ENCODE data around the gene KRT79.

Gene KRT79

GRCh38 chr12:52838609-52839435 lies 4.7 kb upstream of the KRT79 start:
- in situ Hi-C loops (cut with HindIII; ENCODE audit: low pct_ligation_motif_present, low pct_unique_long_range_greater_than_20kb, low sequenced_read_pairs), result no loop called here
- no peak for DNase-seq

DNA sequence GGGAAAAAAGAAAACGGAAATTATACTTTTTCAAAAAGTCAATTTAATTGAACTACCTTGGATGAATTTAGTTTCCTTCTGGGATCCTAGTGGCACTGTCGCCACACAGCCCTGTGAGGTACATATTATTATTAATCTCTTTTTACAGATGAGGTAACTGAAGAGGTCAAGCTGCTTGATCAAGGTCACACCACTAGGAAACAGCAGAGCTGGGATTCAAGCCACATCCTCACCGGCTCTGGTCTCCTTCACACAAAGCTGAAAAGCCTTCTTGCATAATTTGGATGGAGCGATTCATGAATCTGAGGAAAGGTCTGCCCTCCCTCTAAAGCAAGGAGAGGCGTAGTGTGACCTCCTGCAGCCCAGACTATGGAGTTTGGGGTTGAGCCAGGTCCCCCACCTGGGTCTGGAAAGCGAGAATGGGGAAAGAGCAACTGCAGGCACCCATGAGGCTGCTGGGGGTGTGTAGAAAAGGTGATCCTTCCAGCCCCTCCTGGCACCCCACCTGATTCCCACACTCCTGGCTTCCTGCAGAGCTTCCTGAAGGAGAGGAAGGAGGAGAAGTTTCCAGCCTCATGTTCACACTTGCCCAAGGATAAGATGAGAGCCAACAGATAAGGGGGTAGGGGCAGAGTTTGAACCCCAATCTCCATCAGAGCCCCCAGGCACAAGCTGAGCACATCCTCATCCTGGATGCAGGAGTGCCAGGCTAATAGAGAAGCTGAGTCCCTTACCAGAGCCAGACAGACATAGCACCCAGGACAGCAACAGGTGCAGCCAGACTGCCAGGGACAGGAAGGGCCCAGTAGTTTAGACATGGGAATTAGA lies 3.9 kb upstream of the KRT79 start:
- DNase-seq, result no peak
- in situ Hi-C loops (cut with HindIII; ENCODE audit: low pct_ligation_motif_present, low pct_unique_long_range_greater_than_20kb, low sequenced_read_pairs), result no loop called here

- DNase-seq, result peak; percentile 51
- in situ Hi-C loops (cut with HindIII; ENCODE audit: low pct_ligation_motif_present, low pct_unique_long_range_greater_than_20kb, low sequenced_read_pairs), result no loop called here
Observed at GRCh38 chr12:52837413-52837741, 3.3 kb upstream of the KRT79 start.

DNA sequence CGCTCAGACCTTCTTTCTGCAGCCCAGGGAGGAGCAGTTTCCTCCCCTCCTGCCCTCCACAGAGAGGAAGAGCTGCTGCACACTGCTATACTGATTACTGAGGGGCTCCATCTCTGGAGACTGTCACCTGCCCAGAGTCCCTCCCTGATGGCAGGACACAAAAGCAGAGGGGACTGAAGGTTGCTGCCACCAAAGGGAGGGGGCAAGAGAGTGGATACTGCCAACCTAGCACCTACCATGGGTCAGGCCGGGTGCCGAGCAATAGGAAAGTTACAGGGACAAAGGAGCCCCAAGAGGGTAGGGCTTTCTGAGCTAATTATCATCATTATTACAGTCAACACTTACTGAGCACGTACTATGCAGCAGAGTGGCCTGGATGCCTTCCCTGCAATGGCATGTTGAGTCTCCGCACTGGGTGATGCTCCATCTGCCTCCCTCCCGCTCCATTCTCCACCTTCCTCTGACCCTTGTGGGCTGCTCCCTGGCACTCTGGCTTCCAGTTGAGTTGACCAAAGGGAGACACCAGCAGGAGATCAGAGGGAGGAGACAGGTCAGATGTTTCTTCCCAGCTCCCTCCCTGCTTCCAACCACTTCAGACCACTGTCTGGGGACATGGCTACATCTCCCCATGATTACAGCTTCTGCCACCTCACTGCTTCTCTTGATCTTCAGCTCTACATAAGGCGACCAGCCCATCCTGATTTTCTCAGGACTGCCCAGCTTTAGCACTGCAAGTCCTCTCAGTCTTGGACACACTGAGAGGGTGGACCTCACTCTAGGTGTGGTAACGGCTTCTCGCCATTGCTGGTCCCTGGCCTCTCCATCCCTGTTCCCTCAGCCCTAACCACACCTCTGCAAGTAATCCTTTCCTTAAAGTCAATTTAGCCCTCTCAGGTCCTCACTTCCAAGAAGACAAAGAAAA lies 2.6 kb upstream of the KRT79 start:
- in situ Hi-C loops (cut with HindIII; ENCODE audit: low pct_ligation_motif_present, low pct_unique_long_range_greater_than_20kb, low sequenced_read_pairs), result no loop called here
- no peak for DNase-seq

GRCh38 chr12:52836042-52836466 lies 1.9 kb upstream of the KRT79 start:
- in situ Hi-C loops (cut with HindIII; ENCODE audit: low pct_ligation_motif_present, low pct_unique_long_range_greater_than_20kb, low sequenced_read_pairs), result no loop called here
- no peak for DNase-seq

DNA sequence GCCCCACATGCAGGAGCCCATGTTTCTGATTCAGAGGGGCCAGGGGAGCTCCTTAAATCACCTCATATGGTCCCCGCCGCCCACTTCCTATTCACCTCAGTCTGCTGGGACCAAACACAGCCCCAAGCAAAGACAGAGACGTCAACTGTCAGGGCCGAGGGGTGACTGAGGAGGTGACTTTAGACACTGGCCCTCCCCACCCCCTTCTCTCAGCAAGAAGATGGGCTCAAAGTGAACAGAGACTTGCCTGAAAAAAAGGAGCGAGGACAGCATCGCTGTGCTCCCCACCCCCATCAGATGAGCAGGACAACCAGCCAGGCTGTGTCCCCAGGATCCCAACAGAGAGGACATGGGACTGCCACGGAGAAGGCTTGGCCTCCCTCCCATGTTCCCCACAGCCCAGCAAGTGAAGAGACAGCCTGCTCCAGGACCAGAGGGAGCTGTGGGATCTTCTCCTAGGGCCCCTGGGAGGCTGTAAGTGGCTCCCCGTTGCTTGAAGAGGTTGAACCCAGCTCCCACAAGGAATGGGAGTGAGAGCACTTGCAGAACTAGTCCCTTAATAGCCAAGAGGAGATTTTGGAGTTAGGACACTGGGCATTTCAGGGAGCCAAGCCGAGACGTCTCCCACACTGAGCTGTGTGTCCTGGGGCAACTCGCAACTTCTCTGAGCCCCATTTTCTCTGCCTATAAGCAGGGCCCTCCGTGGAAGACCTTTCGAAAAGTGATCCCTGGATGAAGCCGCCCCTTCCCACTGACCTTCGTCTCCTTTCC lies 1.3 kb upstream of the KRT79 start:
- in situ Hi-C loops (cut with HindIII; ENCODE audit: low pct_ligation_motif_present, low pct_unique_long_range_greater_than_20kb, low sequenced_read_pairs), result no loop called here
- DNase-seq, result no peak

DNA sequence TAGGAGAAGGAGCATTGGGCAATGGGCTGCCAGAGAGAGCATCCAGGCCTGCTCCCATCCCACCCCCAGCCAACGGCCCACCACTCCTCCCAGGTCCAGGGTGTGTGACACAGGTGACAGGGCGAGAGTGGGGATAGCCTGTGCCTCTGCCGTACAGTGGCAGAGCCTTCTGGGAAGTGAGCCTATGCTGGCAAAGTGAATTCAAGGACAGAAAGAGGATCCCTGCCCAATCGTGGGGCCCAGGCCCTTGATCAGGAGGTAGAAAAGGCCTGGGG lies 553 bp upstream of the KRT79 start:
- DNase-seq, result no peak
- in situ Hi-C loops (cut with HindIII; ENCODE audit: low pct_ligation_motif_present, low pct_unique_long_range_greater_than_20kb, low sequenced_read_pairs), result no loop called here

- no peak for DNase-seq
- in situ Hi-C loops (cut with HindIII; ENCODE audit: low pct_ligation_motif_present, low pct_unique_long_range_greater_than_20kb, low sequenced_read_pairs), result no loop called here
Observed at GRCh38 chr12:52832985-52833905, 866 bp downstream of the KRT79 start.

DNA sequence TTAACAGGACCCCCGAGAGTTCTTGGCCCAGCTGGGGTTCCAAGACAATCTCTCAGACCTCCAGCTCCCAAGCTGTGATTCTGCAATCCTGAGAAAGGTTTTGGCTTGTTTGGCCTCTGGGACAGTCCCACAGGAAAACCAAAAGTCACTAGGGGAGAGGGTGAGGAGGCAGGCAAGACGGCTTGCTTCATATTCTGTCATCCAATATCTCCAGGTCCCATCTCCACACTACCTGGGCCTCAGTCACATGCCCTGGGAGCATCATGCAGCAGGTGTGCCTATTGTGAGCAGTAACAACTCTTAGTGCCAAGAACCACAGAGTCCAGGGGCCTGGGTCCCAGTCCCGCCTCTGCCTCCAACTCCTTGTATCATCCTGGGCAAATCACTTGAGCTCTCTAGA lies 1.7 kb downstream of the KRT79 start:
- DNase-seq, result no peak
- in situ Hi-C loops (cut with HindIII; ENCODE audit: low pct_ligation_motif_present, low pct_unique_long_range_greater_than_20kb, low sequenced_read_pairs), result no loop called here

- DNase-seq, result no peak
- in situ Hi-C loops (cut with HindIII; ENCODE audit: low pct_ligation_motif_present, low pct_unique_long_range_greater_than_20kb, low sequenced_read_pairs), result no loop called here
Observed at GRCh38 chr12:52831251-52831650, 2.9 kb downstream of the KRT79 start.

- in situ Hi-C loops (cut with HindIII; ENCODE audit: low pct_ligation_motif_present, low pct_unique_long_range_greater_than_20kb, low sequenced_read_pairs), result no loop called here
Observed at GRCh38 chr12:52829986-52830770, 3.9 kb downstream of the KRT79 start.

DNA sequence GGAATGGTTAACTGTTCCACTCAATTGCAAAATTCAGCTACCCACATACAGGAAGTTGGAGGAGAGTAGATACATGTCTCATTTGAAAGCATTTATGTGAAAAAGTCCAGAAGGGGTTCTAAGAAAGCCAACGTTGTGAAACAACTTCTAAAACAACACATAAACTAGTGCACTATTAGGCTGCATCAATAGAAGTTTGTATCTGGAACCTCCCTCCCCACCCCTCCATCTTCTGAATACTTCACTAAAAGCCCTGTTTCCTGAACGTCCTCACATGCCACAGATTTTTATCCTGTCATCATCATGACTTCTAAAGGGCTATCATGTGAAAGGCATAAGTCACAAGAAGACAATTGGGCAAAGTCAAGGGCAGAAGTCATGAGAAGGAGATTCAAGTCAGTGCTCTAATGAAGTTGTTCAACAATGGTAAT lies 5.5 kb downstream of the KRT79 start:
- DNase-seq, result no peak
- in situ Hi-C loops (cut with HindIII; ENCODE audit: low pct_ligation_motif_present, low pct_unique_long_range_greater_than_20kb, low sequenced_read_pairs), result no loop called here

More at GRCh38 chr12:52829986-52830770, 3.9 kb downstream of the KRT79 start:
- DNase-seq, result no peak

DNA sequence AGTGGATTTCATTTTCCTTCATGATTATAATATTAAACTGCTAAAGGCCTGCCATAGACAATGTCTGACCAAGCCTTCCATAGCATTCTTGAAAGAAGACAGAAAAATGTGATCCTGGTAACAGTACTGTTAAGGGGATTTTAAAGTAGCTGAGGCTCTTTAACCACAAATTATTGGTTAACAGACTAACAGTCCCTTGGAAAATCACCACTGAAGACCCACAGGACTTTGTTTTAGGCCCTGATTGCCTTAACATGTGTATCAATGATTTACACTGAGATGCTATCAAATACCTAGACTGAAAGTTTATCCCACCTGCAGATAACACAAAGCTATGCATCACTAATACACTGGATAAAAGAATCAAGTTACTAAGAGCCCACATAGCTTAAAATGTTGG lies 6.0 kb downstream of the KRT79 start:
- in situ Hi-C loops (cut with HindIII; ENCODE audit: low pct_ligation_motif_present, low pct_unique_long_range_greater_than_20kb, low sequenced_read_pairs), result no loop called here
- DNase-seq, result peak; percentile 10

GRCh38 chr12:52827499-52828090 lies 6.5 kb downstream of the KRT79 start:
- no peak for DNase-seq
- in situ Hi-C loops (cut with HindIII; ENCODE audit: low pct_ligation_motif_present, low pct_unique_long_range_greater_than_20kb, low sequenced_read_pairs), result no loop called here

- no peak for DNase-seq
- in situ Hi-C loops (cut with HindIII; ENCODE audit: low pct_ligation_motif_present, low pct_unique_long_range_greater_than_20kb, low sequenced_read_pairs), result no loop called here
Observed at GRCh38 chr12:52826611-52827498, 7.3 kb downstream of the KRT79 start.

All from ACHN (cell line).